CD14-positive monocyte (primary cell): ENCODE measurements around the gene SF3B3. TPM values are rescaled to one million over a fixed set of nuclear protein-coding genes. Genes with fewer than 3 reads are reported as not detected.
"Not testable (repeated sequence)": the region's sequence is repeated elsewhere in the genome, so short reads cannot be mapped to it uniquely, and the experiment has no call there.

Experiments
- DNase-seq, 3 donors: peaks; one replicate each; pipeline ENCODE4 v3.0.0-alpha.2; 2011 to 2022
- H2AFZ ChIP-seq: 2 replicates; pipeline ENCODE4 v1.6.0; 2012; ENCODE audit warnings: mild to moderate bottlenecking, low read depth, low read length, inconsistent platforms; ENCODE audit not compliant: insufficient read depth, poor library complexity, severe bottlenecking
- H3K27ac ChIP-seq, 2 donors: 1 replicate in 1 of 2; 2 replicates in 1 of 2; pipeline ENCODE4 v1.5.1; 2012 to 2013; ENCODE audit warnings: low read length in 2 of 2, control low read depth in 1 of 2, inconsistent platforms in 1 of 2, low read depth in 1 of 2, mild to moderate bottlenecking in 1 of 2
- H3K27me3 ChIP-seq, 2 donors: one replicate each; pipeline versions ENCODE4 v1.6.0 to v1.6.1; 2011 to 2013; ENCODE audit warnings: low read length in 2 of 2; ENCODE audit not compliant: control insufficient read depth in 2 of 2, insufficient read depth in 2 of 2
- H3K36me3 ChIP-seq, 2 donors: replicated peaks in 1 of 2; 1 replicate in 1 of 2; 2 replicates in 1 of 2; pipeline versions ENCODE4 v1.5.1 to v1.6.1; 2012 to 2013; ENCODE audit warnings: low read length in 2 of 2, control low read depth in 1 of 2, inconsistent platforms in 1 of 2, mild to moderate bottlenecking in 1 of 2; ENCODE audit not compliant: insufficient read depth in 2 of 2, control insufficient read depth in 1 of 2
- H3K4me1 ChIP-seq, 2 donors: 1 replicate in 1 of 2; 2 replicates in 1 of 2; pipeline versions ENCODE4 v1.5.1 to v1.6.1; 2012 to 2013; ENCODE audit warnings: low read length in 2 of 2, control low read depth in 1 of 2, inconsistent platforms in 1 of 2, mild to moderate bottlenecking in 1 of 2, moderate library complexity in 1 of 2; ENCODE audit not compliant: insufficient read depth in 2 of 2, control insufficient read depth in 1 of 2
- H3K4me2 ChIP-seq: replicated peaks from 2 replicates; pipeline ENCODE3; 2012; ENCODE audit warnings: low read length, moderate library complexity, mild to moderate bottlenecking; ENCODE audit not compliant: poor library complexity, severe bottlenecking; ENCODE audit errors: extremely low read depth
- H3K4me3 ChIP-seq, 3 experiments: fragments of 200-600 bp in 1 of 3; sonication (generic) in 1 of 3; replicated peaks in 1 of 3; 1 replicate in 2 of 3; 2 replicates in 1 of 3; pipeline ENCODE4 v1.5.1; 2011 to 2013; ENCODE audit warnings: low read length in 3 of 3, mild to moderate bottlenecking in 3 of 3, control low read depth in 2 of 3, low read depth in 2 of 3, inconsistent platforms in 1 of 3, moderate library complexity in 1 of 3
- H3K79me2 ChIP-seq: 2 replicates; pipeline ENCODE4 v1.6.0; 2012; ENCODE audit warnings: mild to moderate bottlenecking, control low read depth, inconsistent platforms, low read length, moderate library complexity; ENCODE audit not compliant: insufficient read depth
- H3K9ac ChIP-seq: 2 replicates; pipeline ENCODE4 v1.6.0; 2017; ENCODE audit warnings: low read length, mild to moderate bottlenecking; ENCODE audit not compliant: insufficient read depth, poor library complexity, severe bottlenecking
- H3K9me3 ChIP-seq, 2 donors: replicated peaks in 1 of 2; 1 replicate in 1 of 2; 2 replicates in 1 of 2; pipeline versions ENCODE4 v1.5.1 to v1.6.1; 2012 to 2013; ENCODE audit warnings: low read length in 2 of 2, control low read depth in 1 of 2; ENCODE audit not compliant: control insufficient read depth in 1 of 2, insufficient read depth in 1 of 2
- H4K20me1 ChIP-seq: 2 replicates; pipeline ENCODE4 v1.6.0; 2012; ENCODE audit warnings: mild to moderate bottlenecking, low read length, control low read depth, moderate library complexity; ENCODE audit not compliant: insufficient read depth
- H3K27ac Mint-ChIP-seq, 7 donors: one replicate each; pipeline ENCODE4 v1.8.0; 2020; ENCODE audit warnings: mild to moderate bottlenecking in 7 of 7, mixed read lengths in 7 of 7, moderate library complexity in 6 of 7, inconsistent platforms in 2 of 7
- H3K27me3 Mint-ChIP-seq, 3 donors: one replicate each; pipeline ENCODE4 v1.8.0; 2021 to 2022; ENCODE audit warnings: low read depth in 3 of 3, mild to moderate bottlenecking in 3 of 3, mixed read lengths in 3 of 3, moderate library complexity in 3 of 3, inconsistent platforms in 1 of 3
- H3K36me3 Mint-ChIP-seq, 2 donors: one replicate each; pipeline ENCODE4 v1.8.0; 2020; ENCODE audit warnings: mixed read lengths in 2 of 2, inconsistent platforms in 1 of 2, mild to moderate bottlenecking in 1 of 2
- H3K4me1 Mint-ChIP-seq: one replicate; pipeline ENCODE4 v1.8.0; 2020; ENCODE audit warnings: mild to moderate bottlenecking, mixed read lengths
- H3K4me3 Mint-ChIP-seq, 2 donors: one replicate each; pipeline ENCODE4 v1.8.0; 2020; ENCODE audit warnings: mild to moderate bottlenecking in 2 of 2, mixed read lengths in 2 of 2, moderate library complexity in 1 of 2
- H3K9me3 Mint-ChIP-seq, 7 donors: one replicate each; pipeline ENCODE4 v1.8.0; 2020 to 2022; ENCODE audit warnings: mixed read lengths in 7 of 7, mild to moderate bottlenecking in 6 of 7, moderate library complexity in 6 of 7, inconsistent platforms in 2 of 7
- whole genome bisulfite sequencing: methylation state at CpG from one replicate; pipeline ENCODE4 v1.1.5; 2013; ENCODE audit warnings: missing lambda C conversion rate; ENCODE audit not compliant: insufficient coverage; 5-methylcytosine and 5-hydroxymethylcytosine counted together
- intact Hi-C, 2 donors: fragments of 100-400 bp; cut with micrococcal nuclease; formaldehyde crosslinking; loops; one replicate each; pipeline versions ENCODE4 v1.15.0 to v1.15.1; 2023
- polyA plus RNA-seq, 3 donors: library from polyadenylated mRNA; depleted of rRNA in 1 of 3; unstranded in 2 of 3; stranded (reverse) in 1 of 3; fragments of 300-500 nt in 2 of 3; fragments of >200 nt in 1 of 3; fragmentation: Illumina TruSeq in 2 of 3; gene quantifications; 1 replicate in 2 of 3; 2 replicates in 1 of 3; pipeline ENCODE4 v1.2.3, GENCODE V29; 2012 to 2021
- TF ChIP-seq, protein P1 (sequence below): fragments of 200-600 bp; IDR thresholded peaks from one replicate; pipeline ENCODE4 v1.8.0; 2022; ENCODE audit warnings: antibody characterized with exemption, mild to moderate bottlenecking

The SF3B3 gene
- polyA plus RNA-seq, 3 donors: 34.2 to 52.3 (median 42.1) TPM

DNA sequence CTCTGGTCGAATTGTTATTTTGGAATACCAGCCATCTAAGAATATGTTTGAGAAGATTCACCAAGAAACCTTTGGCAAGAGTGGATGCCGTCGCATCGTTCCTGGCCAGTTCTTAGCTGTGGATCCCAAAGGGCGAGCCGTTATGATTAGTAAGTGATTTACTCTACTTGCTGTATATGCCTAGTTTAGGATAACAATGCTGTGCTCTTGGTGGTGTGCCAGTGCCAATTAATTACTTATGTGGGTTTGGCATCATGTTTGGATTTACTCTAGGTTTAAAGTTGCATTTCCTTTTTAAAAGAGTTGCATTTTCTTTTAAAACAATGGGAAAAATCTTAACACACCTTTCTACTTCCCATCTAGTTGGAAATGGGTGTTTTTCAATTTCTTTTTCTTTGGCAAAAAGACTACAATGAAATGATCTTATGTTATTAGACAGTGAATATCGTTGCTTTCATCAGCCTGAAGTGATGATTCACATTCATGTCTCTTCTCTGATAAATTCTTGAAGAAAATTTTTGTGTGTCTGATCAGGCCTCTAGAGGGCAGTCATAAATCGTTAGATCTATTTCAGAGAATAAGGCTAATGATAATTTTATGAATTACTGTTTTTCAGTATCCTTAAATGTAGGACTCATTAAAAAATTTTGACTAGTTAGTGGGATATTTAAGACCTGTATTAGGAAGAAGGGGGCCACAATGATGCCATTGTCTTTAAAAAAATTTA, 5.6 kb downstream of the SF3B3 start:
- Histone ChIP-seq H3K4me1 (peaks cover 10 to 21% of the 10 kb centered on the region in 2 donors), H3K4me3 (no peak overlapping the region), H3K36me3 (peaks cover 48 to 80% of the 10 kb centered on the region in 2 donors), H3K27ac (no peak overlapping the region), H2AFZ (no peak overlapping the region), H4K20me1 (peaks cover 64% of the 10 kb centered on the region), H3K9me3 (no peaks in the 10 kb centered on the region), H3K27me3 (no peaks in the 10 kb centered on the region), H3K79me2 (peaks cover 96% of the 10 kb centered on the region), H3K9ac (no peak overlapping the region), H3K4me2 (no peak overlapping the region)
- Mint-ChIP-seq H3K4me1 (peaks cover 22% of the 10 kb centered on the region), H3K36me3 (peaks cover 64 to 80% of the 10 kb centered on the region in 2 donors), H3K27ac (peak overlapping the region in 1 of 7 donors; percentile 57), H3K27me3 (peaks cover 0 to 3% (median 1%) of the 10 kb centered on the region in 3 donors), H3K4me3 (no peak overlapping the region), H3K9me3 (no peaks in the 10 kb centered on the region)
- WGBS: 93% methylated on average over 5 of the region's 8 CpGs
- TF ChIP-seq, protein P1, sequence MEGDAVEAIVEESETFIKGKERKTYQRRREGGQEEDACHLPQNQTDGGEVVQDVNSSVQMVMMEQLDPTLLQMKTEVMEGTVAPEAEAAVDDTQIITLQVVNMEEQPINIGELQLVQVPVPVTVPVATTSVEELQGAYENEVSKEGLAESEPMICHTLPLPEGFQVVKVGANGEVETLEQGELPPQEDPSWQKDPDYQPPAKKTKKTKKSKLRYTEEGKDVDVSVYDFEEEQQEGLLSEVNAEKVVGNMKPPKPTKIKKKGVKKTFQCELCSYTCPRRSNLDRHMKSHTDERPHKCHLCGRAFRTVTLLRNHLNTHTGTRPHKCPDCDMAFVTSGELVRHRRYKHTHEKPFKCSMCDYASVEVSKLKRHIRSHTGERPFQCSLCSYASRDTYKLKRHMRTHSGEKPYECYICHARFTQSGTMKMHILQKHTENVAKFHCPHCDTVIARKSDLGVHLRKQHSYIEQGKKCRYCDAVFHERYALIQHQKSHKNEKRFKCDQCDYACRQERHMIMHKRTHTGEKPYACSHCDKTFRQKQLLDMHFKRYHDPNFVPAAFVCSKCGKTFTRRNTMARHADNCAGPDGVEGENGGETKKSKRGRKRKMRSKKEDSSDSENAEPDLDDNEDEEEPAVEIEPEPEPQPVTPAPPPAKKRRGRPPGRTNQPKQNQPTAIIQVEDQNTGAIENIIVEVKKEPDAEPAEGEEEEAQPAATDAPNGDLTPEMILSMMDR: peak; percentile 55
- intact Hi-C loops: loop anchor here (10.0 kb wide), 2 partner anchors 74 to 144 kb away; partner anchors contain the start of gene FCSK (in 1 of the 2)
- DNase-seq: peak in 2 of 3 donors; percentile 9 to 24

DNA sequence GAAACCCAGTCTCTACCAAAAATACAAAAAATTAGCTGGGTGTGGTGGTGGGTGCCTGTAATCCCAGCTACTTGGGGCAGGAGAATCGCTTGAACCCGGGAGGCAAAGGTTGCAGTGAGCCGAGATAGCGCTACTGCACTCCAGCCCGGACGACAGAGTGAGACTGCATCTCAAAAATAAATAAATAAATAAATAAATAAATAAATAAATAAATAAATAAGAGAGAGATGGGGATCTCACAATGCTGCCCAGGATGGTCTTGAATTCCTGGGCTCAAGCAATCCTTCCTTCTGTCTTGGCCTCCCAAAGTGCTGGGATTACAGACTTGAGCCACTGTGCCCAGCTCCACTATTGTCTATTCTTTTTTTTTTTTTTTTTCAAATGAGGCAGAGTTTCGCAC, 6.3 kb downstream of the SF3B3 start:
- H3K27ac ChIP-seq, H3K9me3 Mint-ChIP-seq, H3K9ac ChIP-seq, H3K27me3 ChIP-seq, H3K27me3 Mint-ChIP-seq, DNase-seq, H2AFZ ChIP-seq, H3K4me2 ChIP-seq, H3K27ac Mint-ChIP-seq, H3K4me3 Mint-ChIP-seq, H3K4me3 ChIP-seq, H3K9me3 ChIP-seq: not testable (repeated sequence)
- intact Hi-C loops: loop anchor here (10.0 kb wide), 2 partner anchors 75 to 145 kb away; partner anchors contain the start of gene FCSK (in 1 of the 2)
- H3K4me1 Mint-ChIP-seq: peaks cover 18% of the 10 kb centered on the region
- Histone ChIP-seq H3K4me1 (peaks cover 7 to 15% of the 10 kb centered on the region in 2 donors), H4K20me1 (peaks cover 70% of the 10 kb centered on the region), H3K79me2 (peaks cover 95% of the 10 kb centered on the region), H3K36me3 (peaks cover 55 to 88% of the 10 kb centered on the region in 2 donors)
- H3K36me3 Mint-ChIP-seq: peaks cover 69 to 88% of the 10 kb centered on the region in 2 donors
- no CpG with 5 or more reads among the region's 7 CpGs for WGBS
